ENCODE data around the gene OCEL1.

GRCh38 chr19:17235300-17235970 lies 9.4 kb downstream of the OCEL1 start:
- no peak for TF ChIP-seq ZNF282 (IDR thresholded peaks at IDR 0.05; ENCODE audit: partially characterized antibody)
- TF ChIP-seq SAFB2 (CRISPR knock-in tag; IDR thresholded peaks at IDR 0.05; ENCODE audit: borderline replicate concordance, low read depth): no peak
- TF ChIP-seq CTCF (CRISPR knock-in tag; IDR thresholded peaks at IDR 0.05): no peak
- no peak for TF ChIP-seq RELA (CRISPR knock-in tag; IDR thresholded peaks at IDR 0.05)
- no peak for TF ChIP-seq ATF5 (CRISPR knock-in tag; IDR thresholded peaks at IDR 0.05; ENCODE audit: low read depth)
- TF ChIP-seq RBM22 (optimal IDR thresholded peaks at IDR 0.05; ENCODE audit: low read length): peak; percentile 2
- no peak for TF ChIP-seq EP300 (IDR thresholded peaks at IDR 0.05; ENCODE audit: low read depth in 2 of 2, low read length in 2 of 2)
- TF ChIP-seq EP300 (CRISPR knock-in tag; IDR thresholded peaks at IDR 0.05; ENCODE audit: borderline replicate concordance): no peak
- no peak for TF ChIP-seq TEAD3 (CRISPR knock-in tag; optimal IDR thresholded peaks at IDR 0.05; ENCODE audit: borderline replicate concordance)
- TF ChIP-seq CREM (IDR thresholded peaks at IDR 0.05): no peak
- no peak for TF ChIP-seq CREM (CRISPR knock-in tag; IDR thresholded peaks at IDR 0.05)

All from HepG2 (cell line).